CD4-positive, alpha-beta T cell treated with Interferon alpha-2 for 1 hour (primary cell): ENCODE results near the gene LDOC1.
"Not testable (repeated sequence)": the region's sequence is repeated elsewhere in the genome, so short reads cannot be mapped to it uniquely, and the experiment has no call there.

Experiments
- DNase-seq, 2 donors: peaks; one replicate each; pipeline ENCODE4 v3.0.0-alpha.2; 2020 to 2022

Gene LDOC1

DNA sequence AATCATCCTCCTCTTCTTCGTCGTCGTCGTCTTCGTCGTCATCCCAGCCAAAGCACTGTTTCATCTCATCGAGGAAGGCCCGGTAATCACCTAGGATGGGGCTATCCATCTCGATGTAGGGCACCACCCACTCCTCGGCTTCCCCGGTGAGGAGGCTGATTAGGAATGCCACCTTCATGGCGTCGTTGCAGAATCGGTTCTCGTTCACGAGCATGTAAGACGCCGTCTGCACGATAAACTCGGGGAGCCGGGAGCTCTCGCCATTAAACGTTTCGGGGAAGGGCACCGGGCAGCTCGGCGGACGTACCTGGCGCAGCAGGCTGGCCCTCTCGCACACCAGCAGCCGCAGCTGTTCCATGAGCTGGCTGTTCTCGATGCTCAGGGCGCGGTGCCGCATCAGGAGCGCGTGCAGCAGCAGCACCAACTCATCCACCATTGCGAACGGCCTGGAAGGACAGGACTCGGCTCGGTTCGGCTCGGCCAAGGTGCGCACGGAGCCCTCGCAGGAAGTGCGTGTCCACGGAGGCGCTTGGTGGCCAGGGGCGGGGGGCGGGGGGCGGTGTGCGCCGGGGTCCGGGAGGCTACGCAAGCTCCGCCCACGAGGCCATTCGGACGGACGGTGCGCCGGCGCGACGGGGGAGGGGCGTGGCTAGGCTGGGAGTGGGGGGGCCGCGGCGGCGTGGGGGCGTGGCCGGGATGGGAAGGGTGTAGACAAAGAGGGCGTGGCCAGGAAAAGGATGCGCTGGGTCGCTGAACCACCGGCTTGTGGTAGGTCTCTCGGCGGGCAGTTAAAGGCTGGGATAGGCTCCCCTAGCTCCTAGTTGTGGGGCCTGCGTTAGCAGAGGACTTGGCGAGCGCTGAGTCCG, at the start of gene LDOC1:
Gene LDOC1, minus strand, starts transcription at position 544 of the 866 bp plus-strand sequence. Its CDS starts 108 bp downstream, at position 436.
- DNase-seq = peak; percentile 67 to 83

DNA sequence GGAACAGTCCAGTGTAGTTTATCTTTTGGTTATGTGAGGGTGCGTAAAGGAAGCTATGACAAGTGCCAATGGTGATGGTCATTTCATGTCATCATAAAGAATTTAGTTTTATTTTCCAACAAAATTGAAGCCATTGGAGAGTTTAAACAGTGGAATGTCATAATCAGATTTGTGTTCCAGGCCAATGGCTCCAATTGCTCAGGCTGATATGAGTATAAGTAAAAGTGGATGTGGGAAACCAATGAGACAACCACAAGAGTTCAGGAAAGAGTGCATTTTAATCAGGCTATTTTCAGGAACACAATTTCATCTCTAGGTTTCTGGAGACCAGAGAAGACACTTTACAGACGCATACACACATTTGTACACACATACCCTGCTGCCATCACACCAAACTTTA, 44.7 kb upstream of the LDOC1 start:
- DNase-seq = no peak

DNA sequence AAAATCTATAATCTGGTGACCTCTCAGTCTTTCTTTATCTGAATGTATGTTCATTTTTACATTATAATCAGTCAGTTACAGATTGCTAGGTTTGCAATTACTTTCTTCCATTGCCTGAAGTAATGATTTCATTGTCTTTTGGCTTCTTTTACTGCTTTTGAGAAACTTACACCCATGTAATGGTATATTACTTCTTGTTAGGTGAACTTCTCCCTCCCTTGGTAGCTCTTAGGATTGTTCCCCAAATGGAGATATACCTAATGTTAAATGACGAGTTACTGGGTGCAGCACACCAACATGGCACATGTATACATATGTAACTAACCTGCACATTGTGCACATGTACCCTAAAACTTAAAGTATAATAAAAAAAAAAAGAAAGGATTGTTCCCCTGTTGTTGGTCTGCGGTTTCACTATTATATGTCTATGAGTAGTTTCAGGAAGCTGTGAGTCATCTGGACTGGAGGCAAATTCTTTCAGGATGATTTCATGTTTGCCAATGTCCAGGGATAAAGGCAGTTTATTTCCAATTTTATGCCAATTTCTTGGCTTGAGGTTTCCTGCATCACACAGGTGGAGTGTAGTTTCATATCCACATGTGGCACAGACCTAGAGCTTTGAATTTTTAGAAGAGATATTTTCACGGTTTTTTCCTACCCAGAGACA, 43.5 kb upstream of the LDOC1 start:
- no peak for DNase-seq

DNA sequence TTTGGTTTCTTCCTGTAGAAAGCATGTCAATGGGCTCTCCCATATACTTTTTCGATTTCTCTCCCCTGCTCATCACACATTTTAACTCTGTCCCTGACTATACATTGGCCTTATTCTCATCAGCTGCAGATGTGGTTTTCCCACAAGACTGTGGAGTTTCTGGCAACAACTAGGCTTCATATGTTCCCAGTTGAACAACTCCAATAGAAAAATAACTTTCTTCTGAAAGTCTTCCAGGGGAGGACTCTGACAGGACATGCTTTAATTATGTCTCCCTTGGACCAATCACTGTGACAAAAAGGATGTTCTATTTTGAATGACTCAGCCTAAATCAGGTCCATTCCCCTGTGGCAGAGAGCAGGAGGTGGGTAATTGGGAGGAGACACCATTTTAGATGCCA, 37.3 kb upstream of the LDOC1 start:
- no peak for DNase-seq

DNA sequence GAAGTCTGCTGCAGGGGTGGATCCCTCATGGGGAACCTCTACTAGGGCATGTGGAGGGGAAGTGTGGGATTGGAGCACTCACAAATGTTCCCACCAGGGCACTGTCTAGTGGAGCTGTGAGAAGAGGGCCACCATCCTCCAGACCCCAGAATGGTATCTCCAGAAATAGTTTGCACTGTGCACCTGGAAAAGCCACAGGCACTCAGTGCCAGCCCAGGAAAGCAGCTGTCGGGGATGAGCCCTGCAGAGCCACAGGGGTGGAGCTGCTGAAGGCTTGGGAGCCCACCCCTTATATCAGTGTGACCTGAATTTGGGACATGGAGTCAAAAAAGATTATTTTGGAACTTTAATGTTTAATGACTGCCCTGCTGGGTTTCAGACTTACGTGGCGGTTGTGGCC, 25.0 kb upstream of the LDOC1 start:
- no peak for DNase-seq

DNA sequence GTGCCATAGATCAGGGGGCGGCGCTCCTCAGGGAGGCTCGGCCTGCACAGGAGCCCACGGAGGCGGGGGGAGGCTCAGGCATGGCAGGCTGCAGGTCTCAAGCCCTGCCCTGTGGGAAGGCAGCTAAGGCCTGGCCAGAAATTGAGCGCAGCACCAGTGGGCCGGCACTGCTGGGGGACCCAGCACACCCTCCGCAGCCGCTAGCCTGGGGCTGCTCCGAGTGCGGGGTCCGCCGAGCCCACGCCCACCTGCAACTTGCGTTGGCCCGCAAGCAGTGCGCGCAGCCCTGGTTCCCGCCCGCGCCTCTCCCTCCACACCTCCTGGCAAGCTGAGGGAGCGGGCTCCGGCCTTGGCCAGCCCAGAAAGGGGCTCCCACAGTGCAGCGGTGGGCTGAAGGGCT, 11.6 kb upstream of the LDOC1 start:
- DNase-seq = not testable (repeated sequence)

DNA sequence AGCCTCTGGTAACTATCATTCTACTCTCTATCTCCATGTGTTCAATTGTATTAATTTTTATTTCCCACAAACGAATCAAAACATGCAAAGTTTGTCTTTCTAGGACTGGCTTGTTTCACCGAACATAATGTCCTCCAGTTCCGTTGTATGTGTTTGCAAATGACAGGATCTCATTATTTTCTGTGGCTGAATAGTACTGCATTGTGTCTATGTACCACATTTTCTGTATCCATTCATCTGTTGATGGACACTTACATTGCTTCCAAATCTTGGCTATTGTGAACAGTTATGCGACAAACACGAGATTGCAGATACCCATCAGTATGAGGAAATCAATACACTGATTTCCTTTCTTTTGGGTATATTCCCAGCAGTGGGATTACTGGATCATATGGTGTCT, 8.4 kb upstream of the LDOC1 start:
- no peak for DNase-seq

DNA sequence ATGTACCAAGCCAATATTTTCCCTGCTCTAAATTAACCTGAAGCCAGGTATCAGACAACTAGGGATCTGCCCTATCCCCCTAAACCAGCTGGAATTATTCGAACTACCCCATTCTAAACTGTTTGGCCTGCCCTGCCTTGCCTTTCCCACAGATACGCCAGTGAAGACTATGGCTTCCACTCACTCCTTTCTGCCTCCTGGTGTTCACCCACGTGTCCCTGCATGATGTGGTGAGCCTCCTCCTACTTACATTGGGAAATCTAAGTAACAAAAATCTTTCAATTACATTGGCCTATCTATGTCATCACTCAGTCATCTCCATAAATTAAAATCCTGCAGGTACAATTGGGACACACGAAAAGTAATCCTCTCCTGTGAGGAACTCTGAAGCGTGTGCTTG, 6.1 kb upstream of the LDOC1 start:
- no peak for DNase-seq

DNA sequence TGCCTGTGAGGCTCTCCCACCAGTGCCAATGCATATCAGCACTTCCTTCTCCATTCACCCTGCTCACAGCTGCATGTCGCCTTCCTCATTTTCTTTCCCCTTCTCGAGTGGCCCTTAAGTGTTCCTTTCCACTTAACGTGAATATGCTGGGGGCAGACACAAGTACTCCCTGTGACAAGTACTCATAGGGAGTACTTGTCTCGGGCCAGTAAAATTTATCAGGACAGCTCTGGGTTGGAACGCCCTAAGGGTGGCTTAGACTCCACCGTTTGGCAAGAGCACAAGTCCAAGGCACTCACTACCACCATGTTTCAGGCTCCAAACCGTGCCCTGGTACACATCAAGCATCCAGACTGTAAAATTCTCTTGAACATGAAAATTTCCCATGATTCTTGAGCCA, 3.9 kb upstream of the LDOC1 start:
- no peak for DNase-seq

DNA sequence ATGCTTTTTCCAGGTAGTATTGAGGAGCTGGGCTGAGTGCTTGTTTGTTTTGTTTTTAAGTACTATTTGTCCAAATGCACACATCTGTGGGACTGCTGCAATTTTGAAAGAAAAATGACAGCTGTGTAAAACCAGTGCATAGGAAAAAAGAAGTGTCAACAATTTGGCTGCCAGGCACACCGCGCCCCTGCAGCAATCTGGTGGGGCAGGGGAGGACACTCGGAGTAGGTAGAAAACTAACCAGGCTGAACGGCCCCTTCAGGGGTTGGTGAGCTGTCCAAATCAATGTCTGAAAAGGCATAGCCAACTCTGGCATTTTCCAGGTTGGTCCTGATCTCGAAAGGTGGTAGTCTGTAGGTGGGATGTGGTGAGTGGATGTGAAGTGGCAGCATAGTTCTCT, 1.1 kb downstream of the LDOC1 start:
- DNase-seq = no peak

DNA sequence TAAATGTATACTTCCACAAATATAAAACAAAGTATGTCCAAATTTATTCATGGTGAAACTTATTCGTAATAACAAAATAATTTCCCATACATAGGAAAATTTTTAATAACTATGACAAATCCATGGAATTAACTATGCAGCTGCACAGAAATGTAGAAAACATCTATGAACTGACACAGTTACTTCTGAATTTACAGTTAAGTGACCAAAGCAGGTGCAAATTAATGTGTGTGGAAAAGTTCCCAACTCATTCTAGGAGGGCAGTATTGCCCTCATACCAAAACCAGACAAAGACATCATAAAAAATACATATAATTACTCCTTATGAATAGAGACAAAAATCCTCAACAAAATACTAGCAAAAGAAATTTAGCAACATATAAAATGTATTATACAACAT, 12.5 kb downstream of the LDOC1 start:
- no peak for DNase-seq

DNA sequence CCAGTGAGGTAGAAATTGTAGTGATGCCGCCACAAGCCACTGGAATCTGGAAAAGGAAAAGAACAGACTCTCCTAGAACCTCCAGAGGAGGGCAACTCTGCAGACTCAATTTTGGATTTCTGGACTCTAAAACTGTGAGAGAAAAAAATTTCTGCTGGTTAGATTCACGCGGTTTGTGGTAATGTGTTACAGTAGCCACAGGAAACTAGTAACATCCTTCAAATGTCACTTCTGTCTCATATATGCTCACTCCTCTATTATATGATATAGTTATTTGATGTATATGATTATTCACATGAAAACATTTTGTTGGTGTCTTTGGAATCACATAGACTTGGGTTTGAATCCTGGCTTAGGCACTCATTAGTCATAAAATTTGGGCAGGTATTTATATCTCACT, 18.8 kb downstream of the LDOC1 start:
- no peak for DNase-seq

DNA sequence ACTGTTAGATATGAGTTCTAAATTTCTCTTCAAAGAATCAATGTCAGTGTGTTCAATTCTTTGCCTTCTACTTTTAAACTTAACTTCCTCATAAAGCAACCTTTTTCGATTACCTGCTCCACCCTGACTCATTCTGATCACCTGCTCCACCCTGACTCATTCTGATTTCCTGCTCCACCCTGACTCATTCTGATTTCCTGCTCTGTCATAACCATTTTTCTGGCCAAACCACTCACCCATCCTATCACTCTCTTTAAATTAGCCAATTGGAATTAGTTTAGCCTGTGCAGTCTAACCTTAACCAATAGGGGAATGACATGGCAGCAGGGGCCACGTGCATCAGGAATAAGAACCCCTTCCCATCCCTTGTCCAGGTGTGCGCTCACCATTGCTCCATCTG, 21.7 kb downstream of the LDOC1 start:
- not testable (repeated sequence) for DNase-seq

DNA sequence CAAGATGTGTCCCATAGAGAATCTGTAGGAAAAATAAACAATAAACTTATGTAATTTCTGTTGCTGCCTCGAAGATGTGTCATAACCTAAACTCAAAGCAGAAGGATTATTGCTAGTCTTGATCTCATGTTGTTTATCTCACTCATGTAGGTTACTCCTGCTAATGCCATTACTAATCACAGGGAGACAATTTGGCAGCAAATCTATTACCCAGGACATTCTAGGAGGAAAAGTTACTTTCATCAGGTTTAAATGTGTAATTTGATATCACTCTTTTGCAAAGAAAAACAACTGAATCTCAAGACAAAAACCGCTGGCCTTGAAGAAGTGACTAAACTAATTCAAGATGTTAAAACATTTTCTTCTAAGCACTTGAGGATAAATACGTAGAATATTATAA, 34.0 kb downstream of the LDOC1 start:
- no peak for DNase-seq

DNA sequence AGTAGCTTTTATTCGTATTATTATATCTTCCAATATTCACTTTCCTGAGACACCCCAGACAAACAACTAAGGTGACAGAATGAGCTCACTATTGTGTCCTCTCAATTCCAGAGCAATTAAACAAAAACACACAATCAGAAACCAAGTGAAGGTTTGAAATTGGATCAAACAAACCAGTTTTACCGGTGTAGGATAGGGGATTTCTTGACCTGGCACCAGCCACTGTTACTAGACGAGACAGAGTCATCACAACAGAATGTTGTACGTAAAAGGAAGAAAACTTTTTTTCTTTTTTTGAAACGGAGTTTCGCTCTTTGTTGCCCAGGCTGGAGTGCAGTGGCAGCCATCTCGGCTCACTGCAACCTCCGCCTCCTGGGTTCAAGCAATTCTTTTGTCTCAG, 43.7 kb downstream of the LDOC1 start:
- DNase-seq = no peak

DNA sequence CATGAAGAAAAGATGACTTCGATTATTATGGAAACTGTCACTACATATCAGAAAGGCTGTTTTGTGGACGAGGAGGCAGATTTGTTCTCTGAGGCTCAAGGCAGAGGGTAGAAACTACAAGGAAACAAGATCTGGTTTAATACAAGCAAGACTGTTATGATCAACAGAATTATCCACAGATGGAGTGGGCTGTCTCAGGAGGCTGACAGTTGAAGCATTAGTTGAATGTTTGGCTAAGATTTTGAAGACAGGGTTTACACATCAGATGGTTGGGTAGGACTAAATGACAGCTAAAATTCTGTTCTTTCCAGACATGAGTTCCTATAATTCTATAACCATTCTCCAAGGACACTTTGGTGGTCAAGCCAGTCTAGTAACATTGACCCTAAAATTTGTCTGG, 49.8 kb downstream of the LDOC1 start:
- no peak for DNase-seq
